Fibroblast of lung (primary cell): Measurements from ENCODE around the gene KRT37.

Experiments used
- CTCF ChIP-seq, 2 donors: IDR thresholded peaks in 1 of 2; conservative IDR thresholded peaks in 1 of 2; 1 replicate in 1 of 2; 2 replicates in 1 of 2; pipeline ENCODE4 v1.5.1; 2011 to 2012; ENCODE audit warnings: low read length in 2 of 2, control low read depth in 1 of 2, inconsistent platforms in 1 of 2, low read depth in 1 of 2, mild to moderate bottlenecking in 1 of 2
- EZH2 ChIP-seq: IDR thresholded peaks from 2 replicates; pipeline ENCODE4 v1.5.1; 2012; ENCODE audit warnings: low read length, control low read depth, mild to moderate bottlenecking; ENCODE audit errors: missing control alignments

GRCh38 chr17:41420134-41420533 is 4.3 kb downstream of the KRT37 start:
- TF ChIP-seq CTCF (conservative IDR thresholded peaks at IDR 0.05 in 1 of 2, IDR thresholded peaks at IDR 0.05 in 1 of 2; ENCODE audit: low read depth in 1 of 2, low read length in 2 of 2), result no peak
- no peak for TF ChIP-seq EZH2
